HCT116 (cell line): ENCODE measurements around the gene OR10T2. TPM values are rescaled to one million over a fixed set of nuclear protein-coding genes. Genes with fewer than 3 reads are reported as not detected.

Experiments
- ATAC-seq: fragments of 200-7000 bp; cut with Tn5 transposase; 2 replicates; pipeline ENCODE4 v1.9.1; 2020; ENCODE audit warnings: mild to moderate bottlenecking, moderate library complexity
- BruUV-seq: library from RNA; stranded (reverse); fragments of 400-500 nt; replicated peaks from 2 replicates; lab custom pipeline; 2021; lab: Mats Ljungman, UMichigan
- CTCF ChIA-PET: fragments of 300-600 bp; sonication (Branson Sonifier 250); formaldehyde crosslinking; loops from one replicate; lab custom pipeline; 2021; ENCODE audit warnings: antibody characterized with exemption; lab: Charles Lee
- POLR2A ChIA-PET: fragments of 300-600, 350-600 bp; sonication (Branson Sonifier 250); formaldehyde crosslinking; loops from one replicate; lab custom pipeline; 2021; ENCODE audit warnings: antibody characterized with exemption; lab: Charles Lee
- RAD21 ChIA-PET, 2 experiments: fragments of 300-600 bp; sonication (Branson Sonifier 250); formaldehyde crosslinking; loops; one replicate each; lab custom pipeline; 2023; ENCODE audit warnings: low total read pairs in 2 of 2; ENCODE audit not compliant: uncharacterized antibody in 2 of 2, unreplicated experiment in 2 of 2, low non-redundant PET in 1 of 2; lab: Charles Lee
- DNase-seq: peaks from one replicate; pipeline ENCODE4 v3.0.0-alpha.2; 2010; ENCODE audit warnings: low read depth, low spot score
- H2AFZ ChIP-seq: fragments of 200-600 bp; shearing (Covaris generic), sonication (generic); 2 replicates; pipeline ENCODE4 v1.6.1; 2017; ENCODE audit warnings: low read depth, mixed run types, mixed read lengths, antibody characterized with exemption, low read length; ENCODE audit not compliant: poor library complexity, severe bottlenecking
- H3K27ac ChIP-seq: 2 replicates; pipeline ENCODE4 v1.5.1; 2012; ENCODE audit warnings: low read depth, low read length
- H3K27me3 ChIP-seq: fragments of 200-600 bp; sonication (generic); 2 replicates; pipeline ENCODE4 v1.6.1; 2016; ENCODE audit warnings: mixed run types, low read length, mixed read lengths; ENCODE audit not compliant: insufficient read depth
- H3K36me3 ChIP-seq, 2 experiments: fragments of 200-500 bp in 1 of 2; fragments of 200-600 bp in 1 of 2; sonication (Bioruptor generic) in 1 of 2; sonication (generic) in 1 of 2; 2 replicates each; pipeline versions ENCODE4 v1.5.1 to v1.6.1; 2014 to 2016; ENCODE audit warnings: low read length in 2 of 2, inconsistent platforms in 1 of 2, mixed read lengths in 1 of 2, mixed run types in 1 of 2; ENCODE audit not compliant: insufficient read depth in 2 of 2, control insufficient read depth in 1 of 2
- H3K4me1 ChIP-seq, 2 experiments: fragments of 200-600 bp in 1 of 2; sonication (generic) in 1 of 2; 2 replicates each; pipeline versions ENCODE4 v1.5.1 to v1.6.1; 2012 to 2017; ENCODE audit warnings: low read length in 2 of 2, inconsistent platforms in 1 of 2, mild to moderate bottlenecking in 1 of 2, mixed read lengths in 1 of 2, mixed run types in 1 of 2, moderate library complexity in 1 of 2; ENCODE audit not compliant: insufficient read depth in 2 of 2, control insufficient read depth in 1 of 2
- H3K4me2 ChIP-seq: fragments of 200-600 bp; sonication (generic); 2 replicates; pipeline ENCODE4 v1.6.1; 2017; ENCODE audit warnings: mixed run types, low read length, mixed read lengths
- H3K4me3 ChIP-seq, 2 experiments: fragments of 200-600 bp in 1 of 2; sonication (generic) in 1 of 2; replicated peaks in 1 of 2; 2 replicates each; pipeline ENCODE4 v1.5.1; 2011 to 2016; ENCODE audit warnings: low read length in 2 of 2, control low read depth in 1 of 2, low read depth in 1 of 2, mild to moderate bottlenecking in 1 of 2, mixed read lengths in 1 of 2, mixed run types in 1 of 2
- H3K79me2 ChIP-seq: fragments of 200-600 bp; sonication (generic); 2 replicates; pipeline ENCODE4 v1.6.1; 2017; ENCODE audit warnings: mild to moderate bottlenecking, mixed run types, low read length, moderate library complexity, mixed read lengths; ENCODE audit not compliant: insufficient read depth
- H3K9ac ChIP-seq: fragments of 200-600 bp; sonication (generic); 2 replicates; pipeline ENCODE4 v1.6.1; 2016; ENCODE audit warnings: low read length, mixed read lengths
- H3K9me2 ChIP-seq: fragments of 200-600 bp; sonication (generic), shearing (Covaris generic); 2 replicates; pipeline ENCODE4 v1.6.1; 2017; ENCODE audit warnings: mixed run types, mild to moderate bottlenecking, moderate library complexity; ENCODE audit not compliant: insufficient read depth
- H3K9me3 ChIP-seq, 2 experiments: fragments of 200-500 bp in 1 of 2; fragments of 200-600 bp in 1 of 2; sonication (Bioruptor generic) in 1 of 2; sonication (generic) in 1 of 2; 2 replicates each; pipeline ENCODE4 v1.6.1; 2014 to 2017; ENCODE audit warnings: low read length in 2 of 2, mixed read lengths in 2 of 2, inconsistent platforms in 1 of 2, low read depth in 1 of 2, mild to moderate bottlenecking in 1 of 2, mixed run types in 1 of 2, moderate library complexity in 1 of 2; ENCODE audit not compliant: control insufficient read depth in 1 of 2, insufficient read depth in 1 of 2
- H4K20me1 ChIP-seq: fragments of 200-600 bp; sonication (generic), shearing (Covaris generic); 2 replicates; pipeline ENCODE4 v1.6.1; 2017; ENCODE audit warnings: mixed run types, mild to moderate bottlenecking, moderate library complexity; ENCODE audit not compliant: insufficient read depth
- CEBPB ChIP-seq: IDR thresholded peaks from 2 replicates; pipeline ENCODE4 v1.6.1; 2012; ENCODE audit warnings: low read depth
- CTCF ChIP-seq, 3 experiments: fragments of 200-600 bp in 1 of 3; sonication (generic) in 1 of 3; IDR thresholded peaks in 2 of 3; conservative IDR thresholded peaks in 1 of 3; 2 replicates each; pipeline ENCODE4 v1.5.1; 2012 to 2017; ENCODE audit warnings: low read depth in 2 of 3, low read length in 2 of 3, antibody characterized with exemption in 1 of 3, borderline replicate concordance in 1 of 3, control low read depth in 1 of 3, mild to moderate bottlenecking in 1 of 3, mixed read lengths in 1 of 3, mixed run types in 1 of 3, moderate library complexity in 1 of 3; ENCODE audit not compliant: insufficient read depth in 1 of 3
- EGR1 ChIP-seq: IDR thresholded peaks from 2 replicates; pipeline ENCODE4 v1.6.1; 2012; ENCODE audit warnings: low read depth
- ELF1 ChIP-seq: IDR thresholded peaks from 2 replicates; pipeline ENCODE4 v1.6.1; 2012; ENCODE audit warnings: low read depth, borderline replicate concordance
- JUND ChIP-seq: IDR thresholded peaks from 2 replicates; pipeline ENCODE4 v1.6.1; 2012
- MAX ChIP-seq: IDR thresholded peaks from 2 replicates; pipeline ENCODE4 v1.6.1; 2012
- SP1 ChIP-seq: IDR thresholded peaks from 2 replicates; pipeline ENCODE4 v1.6.1; 2012; ENCODE audit warnings: low read depth
- SRF ChIP-seq: IDR thresholded peaks from 2 replicates; pipeline ENCODE4 v1.6.1; 2012; ENCODE audit warnings: low read depth
- YY1 ChIP-seq: IDR thresholded peaks from 2 replicates; pipeline ENCODE4 v1.6.1; 2011; ENCODE audit warnings: low read length, low read depth, moderate library complexity, mild to moderate bottlenecking; ENCODE audit not compliant: insufficient replicate concordance; ENCODE audit errors: extremely low read depth
- ZBTB33 ChIP-seq: IDR thresholded peaks from 2 replicates; pipeline ENCODE4 v1.6.1; 2011; ENCODE audit warnings: mild to moderate bottlenecking, low read length, moderate library complexity; ENCODE audit not compliant: insufficient replicate concordance; ENCODE audit errors: extremely low read depth
- ZFX ChIP-seq: fragments of 450-650 bp; IDR thresholded peaks from 2 replicates; pipeline ENCODE4 v1.6.1; 2017
- ZNF274 ChIP-seq: fragments of 200-500 bp; sonication (Bioruptor generic); IDR thresholded peaks from 2 replicates; pipeline ENCODE4 v1.6.1; 2014; ENCODE audit warnings: mild to moderate bottlenecking, low read depth, low read length, inconsistent platforms
- intact Hi-C: fragments of 100-400 bp; cut with micrococcal nuclease; formaldehyde crosslinking; loops from 2 replicates; pipeline ENCODE4 v1.10.0; 2022
- total RNA-seq: library from RNA; stranded (reverse); gene quantifications from one replicate; pipeline ENCODE4 v1.2.1, GENCODE V29; 2021; ENCODE audit not compliant: unreplicated experiment

OR10T2 gene
- total RNA-seq, 1 experiment from 2014 or later = not detected

- Histone ChIP-seq H3K27ac (no peak overlapping the region), H3K9ac (no peak overlapping the region), H3K9me2 (no peaks in the 10 kb centered on the region), H4K20me1 (no peaks in the 10 kb centered on the region), H2AFZ (no peak overlapping the region), H3K4me1 (no peaks in the 10 kb centered on the region), H3K4me3 (no peak overlapping the region), H3K27me3 (no peaks in the 10 kb centered on the region), H3K9me3 (no peaks in the 10 kb centered on the region), H3K36me3 (no peaks in the 10 kb centered on the region), H3K79me2 (no peaks in the 10 kb centered on the region), H3K4me2 (no peak overlapping the region)
- intact Hi-C loops = no loop called here
- no TSS peak for BruUV-seq
- no peak for DNase-seq
- POLR2A ChIA-PET = no interaction called here
- CTCF ChIA-PET = no interaction called here
- ATAC-seq = no peak
- TF ChIP-seq CEBPB (no peak), CTCF (IDR thresholded peaks at IDR 0.05 in 2 of 3, conservative IDR thresholded peaks at IDR 0.05 in 1 of 3; ENCODE audit: borderline replicate concordance in 1 of 3, insufficient read depth in 1 of 3, low read depth in 2 of 3, low read length in 2 of 3) (no peak), SRF (no peak), SP1 (no peak), EGR1 (no peak), ZBTB33 (no peak), ELF1 (no peak), ZFX (no peak), MAX (no peak), ZNF274 (no peak), YY1 (no peak), JUND (no peak)
- RAD21 ChIA-PET = no interaction called here
Observed at GRCh38 chr1:158362482-158362881, 36.8 kb downstream of the OR10T2 start.
